ENCODE measurements around the gene RUNX1.

Gene RUNX1

GRCh38 chr21:35058058-35058457, 9.0 kb upstream of the RUNX1 start:
- DNase-seq: no peak

DNA sequence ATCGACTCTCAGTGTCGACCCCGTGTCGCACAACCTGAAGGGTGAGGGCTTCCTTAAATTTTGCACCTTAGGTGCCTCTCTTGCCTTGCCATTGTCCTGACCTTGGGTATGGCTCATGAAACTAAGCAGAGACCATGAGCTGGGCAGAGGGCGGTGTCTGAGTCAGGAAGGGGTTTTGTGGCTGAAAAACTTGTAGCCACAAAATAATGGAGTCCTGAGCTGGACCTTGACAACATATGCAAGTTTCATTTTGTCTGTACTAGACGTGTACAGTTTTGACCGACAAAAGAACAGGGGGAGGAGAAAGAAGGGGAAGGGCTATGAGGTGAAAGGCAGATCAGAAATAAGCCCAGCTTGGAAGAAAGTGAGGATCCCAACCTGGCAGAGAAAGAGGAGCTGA, 8.3 kb upstream of the RUNX1 start:
- DNase-seq: no peak

DNA sequence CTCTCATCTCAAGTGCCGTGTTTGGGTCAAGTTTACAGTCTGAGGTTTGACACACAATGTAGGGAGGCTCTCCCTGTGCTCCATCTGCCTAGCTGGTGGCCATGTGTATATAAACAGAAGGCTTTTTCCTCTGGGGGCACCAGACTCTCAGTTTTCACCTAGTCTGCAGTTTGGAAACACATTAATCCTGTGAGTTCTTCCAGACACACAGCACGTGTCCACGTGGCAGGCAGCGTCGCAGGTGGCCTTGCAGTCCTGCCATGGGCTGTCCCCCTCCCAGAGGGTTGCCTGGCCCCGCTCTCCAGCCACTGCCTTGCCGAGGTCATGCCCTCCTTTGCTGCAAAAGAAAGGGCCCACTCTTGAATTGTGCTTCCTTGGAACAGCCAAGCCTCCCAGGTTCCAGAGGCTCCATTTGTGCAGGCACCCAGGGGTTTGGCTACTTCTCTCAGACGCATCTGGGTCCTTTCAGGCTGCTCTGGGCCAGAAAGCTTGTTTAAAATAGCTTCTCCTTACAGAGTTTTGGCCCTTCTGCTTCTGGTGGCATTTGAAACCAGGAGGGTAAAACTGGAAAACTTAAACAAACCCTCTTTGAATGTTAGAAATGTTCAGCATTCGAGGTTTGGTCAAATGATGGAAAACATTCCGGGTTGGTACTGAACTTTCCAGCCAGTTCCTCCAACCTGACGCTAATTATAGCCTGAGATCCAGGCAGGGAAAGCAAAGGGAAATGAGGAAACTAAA, 4.4 kb upstream of the RUNX1 start:
- DNase-seq: peak; percentile 58

GRCh38 chr21:35052801-35053200, 3.7 kb upstream of the RUNX1 start:
- DNase-seq: no peak

DNA sequence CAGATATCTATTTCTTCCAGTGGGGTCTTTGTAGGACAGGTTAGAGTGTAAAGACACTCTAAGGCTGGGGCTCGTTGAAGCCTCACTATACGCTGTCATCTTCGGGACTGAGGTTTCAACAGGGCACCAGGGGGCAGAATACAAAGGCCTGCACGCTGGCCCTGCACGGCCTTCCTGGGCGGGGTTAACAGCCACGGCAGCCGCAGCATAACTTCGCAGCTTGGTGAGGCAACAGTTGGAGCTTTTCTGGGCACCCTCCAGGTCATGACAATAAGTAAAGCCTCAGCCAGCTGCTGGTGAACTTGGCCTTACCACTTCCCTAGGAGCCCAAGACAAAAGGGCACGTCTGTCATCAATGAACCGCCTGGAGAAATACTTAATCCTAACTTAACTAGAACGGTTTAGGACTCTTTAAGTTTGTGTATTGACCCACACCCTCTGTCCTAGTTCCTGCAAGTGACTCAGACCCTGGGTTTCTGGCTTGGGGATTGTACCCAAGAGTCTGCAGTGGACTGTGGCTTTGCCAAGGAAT, 2.3 kb upstream of the RUNX1 start:
- peak; percentile 89 for DNase-seq

GRCh38 chr21:35050348-35051286, 1.5 kb upstream of the RUNX1 start:
- no peak for DNase-seq

GRCh38 chr21:35048183-35048601, 910 bp downstream of the RUNX1 start:
- peak; percentile 51 for DNase-seq

DNA sequence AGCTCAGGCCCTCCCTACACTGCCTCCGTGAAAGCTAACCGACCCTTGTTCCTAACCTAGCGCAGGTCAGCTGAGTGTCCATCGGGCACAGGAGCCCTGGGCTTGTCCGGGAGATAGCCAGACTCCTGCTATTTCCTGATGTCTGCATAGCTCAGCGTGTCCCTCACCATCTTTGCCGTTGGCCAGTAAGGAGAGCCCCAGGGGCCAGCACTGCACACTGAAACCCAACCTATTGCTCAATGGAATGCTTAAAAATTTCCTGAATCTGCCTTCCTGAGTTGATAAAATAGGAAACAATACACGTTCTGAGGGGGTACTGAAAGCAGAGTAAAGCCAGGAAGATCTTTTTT, 2.2 kb downstream of the RUNX1 start:
- no peak for DNase-seq

DNA sequence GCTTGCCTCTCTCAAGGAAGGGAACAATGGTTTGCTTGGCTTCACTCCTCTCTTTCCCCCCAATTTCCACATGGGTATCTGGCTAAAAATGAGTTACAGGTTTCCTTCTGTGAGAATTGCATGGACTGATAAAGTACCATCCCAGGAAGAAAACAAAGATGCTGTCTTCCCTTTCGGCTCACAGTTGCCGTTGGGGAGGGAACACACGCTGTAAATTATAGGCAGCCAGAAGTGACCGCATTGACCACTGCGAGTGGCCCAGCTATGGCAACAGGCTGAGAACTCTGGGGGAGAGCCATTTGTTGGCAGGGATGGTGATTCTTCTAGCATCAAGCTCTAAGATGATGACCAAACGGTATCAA, 2.9 kb downstream of the RUNX1 start:
- DNase-seq: no peak

GRCh38 chr21:35045542-35046262, 3.4 kb downstream of the RUNX1 start:
- DNase-seq: no peak

GRCh38 chr21:35044770-35045541, 4.1 kb downstream of the RUNX1 start:
- no peak for DNase-seq

DNA sequence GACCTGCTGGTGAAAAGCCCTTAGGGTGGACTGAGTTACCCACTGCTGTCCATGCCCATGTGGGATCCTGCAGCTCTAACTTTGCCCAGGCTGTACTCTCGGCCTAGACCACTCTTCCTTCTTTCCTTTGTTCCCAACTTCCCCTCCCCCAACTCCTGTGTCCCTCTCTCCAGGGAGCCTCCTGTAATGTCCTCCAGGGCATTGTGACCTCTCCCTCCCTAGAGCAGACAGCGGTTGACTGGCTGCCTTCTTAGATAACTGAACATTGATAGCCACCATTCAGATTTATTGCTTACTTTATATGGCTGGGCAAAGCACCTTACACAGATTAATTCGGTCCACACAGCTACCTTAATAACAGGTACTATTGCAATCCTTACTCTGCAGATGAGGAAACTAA, 5.0 kb downstream of the RUNX1 start:
- no peak for DNase-seq

DNA sequence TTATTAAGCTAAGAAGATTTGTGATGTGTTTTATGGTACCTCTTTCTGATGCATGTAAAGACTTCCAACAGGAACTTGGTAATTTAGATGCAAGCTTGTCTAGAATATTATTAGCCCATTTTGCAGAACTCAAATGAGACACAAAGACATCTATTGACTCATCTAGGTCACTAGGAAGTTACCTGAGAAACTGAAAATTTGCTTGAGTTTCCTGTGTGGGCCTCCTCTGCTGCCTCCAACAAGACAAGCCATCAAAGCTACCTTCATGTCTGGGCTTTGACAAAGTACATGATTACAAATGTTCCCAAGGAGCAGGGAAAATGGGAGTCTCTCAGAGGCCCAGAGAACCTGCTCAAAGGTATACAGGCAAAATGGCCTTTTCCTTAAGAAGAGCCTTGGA, 5.6 kb downstream of the RUNX1 start:
- DNase-seq: no peak

DNA sequence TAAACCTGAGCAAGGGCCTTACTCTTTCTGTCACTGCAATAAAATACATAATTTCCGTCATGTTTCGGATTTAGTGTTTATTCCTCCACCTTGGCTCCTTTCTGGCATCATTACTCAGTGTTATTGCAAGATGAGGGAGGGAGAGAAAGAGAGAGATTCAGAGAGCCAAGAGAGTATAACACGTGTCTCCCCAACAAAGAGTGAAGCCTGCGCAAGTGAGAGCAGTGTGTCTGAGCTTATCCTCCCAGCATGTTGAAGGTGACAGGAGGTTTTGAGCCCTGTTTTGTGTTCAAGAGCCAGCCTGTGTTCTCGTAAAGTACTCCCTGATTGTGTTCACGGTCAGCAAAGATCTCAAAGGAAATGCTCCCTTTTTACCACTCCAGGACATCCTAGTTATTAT, 6.3 kb downstream of the RUNX1 start:
- DNase-seq: no peak

- DNase-seq: no peak
Measured at GRCh38 chr21:35041881-35042280, 7.2 kb downstream of the RUNX1 start.

- DNase-seq: no peak
Measured at GRCh38 chr21:35041122-35041521, 8.0 kb downstream of the RUNX1 start.

DNA sequence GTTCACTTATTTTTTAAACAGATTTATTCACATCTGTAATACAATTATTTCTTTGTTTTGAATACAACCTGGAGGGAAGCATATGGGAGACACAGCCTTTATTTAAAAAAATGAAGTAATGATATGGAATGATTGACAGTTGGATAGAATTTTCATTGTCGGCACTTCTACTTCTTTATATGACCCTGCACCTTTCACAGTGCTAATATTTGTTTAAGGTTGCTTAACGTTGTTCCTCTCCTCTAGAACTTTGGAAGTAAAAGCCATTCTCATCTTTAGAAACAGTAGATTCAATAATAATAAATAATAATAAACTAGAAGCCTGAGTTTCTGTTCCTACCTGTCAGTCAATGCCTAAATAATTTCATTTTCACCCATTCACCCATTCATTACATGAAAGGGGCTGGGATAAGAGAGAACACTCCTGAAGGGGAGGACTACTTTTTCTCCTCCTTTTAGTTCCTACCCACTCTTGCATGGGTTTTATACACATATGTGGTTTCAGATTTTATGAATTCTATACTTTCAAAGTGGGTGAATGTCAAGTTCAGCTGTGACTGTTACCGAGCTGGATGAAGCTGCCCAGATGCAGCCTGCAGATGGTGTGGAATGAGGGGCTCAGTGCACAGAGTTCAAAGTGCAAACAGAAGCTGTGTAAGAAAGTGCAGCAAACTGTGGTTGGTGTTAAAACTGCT, 9.4 kb downstream of the RUNX1 start:
- no peak for DNase-seq

- DNase-seq: peak; percentile 64
Measured at GRCh38 chr21:35038772-35039319, 10.3 kb downstream of the RUNX1 start.

DNA sequence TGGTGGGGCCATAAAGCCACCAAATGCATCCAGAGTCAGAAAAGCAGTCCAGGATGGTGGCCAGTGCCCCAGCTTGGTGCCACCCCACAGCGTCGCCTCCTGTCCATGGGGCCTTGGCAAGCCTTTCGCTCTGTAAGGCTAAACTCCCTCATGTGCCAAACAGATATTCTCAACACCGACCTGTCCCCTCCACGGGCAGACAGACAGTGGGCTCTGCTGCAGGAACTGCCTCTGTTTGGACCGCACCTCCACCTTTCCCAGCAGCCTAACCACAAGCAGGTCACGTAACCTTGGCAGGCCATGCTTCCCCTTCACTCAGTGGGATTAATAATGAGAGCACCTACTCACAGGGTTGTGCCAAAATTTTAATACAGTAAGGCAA, 11.7 kb downstream of the RUNX1 start:
- no peak for DNase-seq

DNA sequence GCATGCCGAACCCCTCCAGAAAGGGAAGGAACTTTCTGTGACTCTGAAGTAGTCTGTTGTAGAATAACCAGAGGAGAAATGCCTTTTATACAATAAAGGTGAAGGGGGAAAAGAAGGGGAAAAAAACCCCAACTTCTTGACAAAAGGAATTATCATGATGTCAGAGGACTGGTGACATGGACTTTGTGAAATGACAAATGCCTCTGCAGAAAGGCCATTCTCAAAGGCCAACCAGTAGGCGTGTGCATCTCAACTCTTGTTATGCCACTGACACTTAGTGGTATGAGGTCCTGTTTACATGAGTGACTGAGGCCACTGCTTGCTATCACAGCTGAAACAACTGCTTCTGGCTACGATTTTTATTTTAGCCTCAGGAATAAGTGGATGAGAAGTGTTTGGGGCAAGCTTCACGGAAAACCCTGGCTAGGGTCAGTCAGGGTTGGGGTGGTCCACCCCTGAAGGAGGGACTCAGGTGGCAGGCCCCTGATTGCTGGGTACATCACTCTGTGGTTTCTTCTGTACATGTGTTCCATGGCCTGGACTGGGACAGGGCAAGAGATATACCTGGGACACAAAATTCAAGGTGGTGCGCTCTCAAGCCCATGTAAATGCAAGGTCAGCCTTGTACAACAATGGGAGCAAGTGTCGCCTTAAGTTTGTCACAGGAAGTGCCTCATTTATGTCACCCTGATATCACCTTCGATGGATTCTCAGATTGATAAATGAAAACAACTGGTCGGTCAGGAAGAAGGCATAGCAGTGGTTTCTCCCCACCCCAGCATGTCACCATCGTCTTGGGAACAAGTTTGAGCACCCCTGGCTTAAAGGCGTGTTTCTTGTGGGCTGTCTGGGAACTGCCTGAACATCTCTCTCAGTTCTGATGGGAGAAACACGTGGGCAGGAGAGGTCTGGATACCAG, 12.4 kb downstream of the RUNX1 start:
- DNase-seq: no peak

GRCh38 chr21:35035581-35035980, 13.5 kb downstream of the RUNX1 start:
- no peak for DNase-seq
